IPS-NIHi7 (cell line): ENCODE measurements around the gene TAS2R7.
"Not testable (repeated sequence)": the region's sequence is repeated elsewhere in the genome, so short reads cannot be mapped to it uniquely, and the experiment has no call there.

Source experiments
- DNase-seq: peaks from one replicate; pipeline ENCODE4 v3.0.0; 2012; ENCODE audit warnings: mixed read lengths; ENCODE audit errors: extremely low spot score

Gene TAS2R7

GRCh38 chr12:10802587-10802986 is at the start of gene TAS2R7:
Gene TAS2R7, minus strand, starts transcription at chr12:10802627. Its CDS starts 57 bp downstream, at chr12:10802570.
- no peak for DNase-seq

- no peak for DNase-seq
Measured at GRCh38 chr12:10851243-10851858, 48.9 kb upstream of the TAS2R7 start.

- no peak for DNase-seq
Measured at GRCh38 chr12:10849425-10849878, 47.0 kb upstream of the TAS2R7 start, which contains the start of gene PRR4. Gene PRR4, minus strand, starts transcription at chr12:10849475. Its CDS starts 38 bp downstream, at chr12:10849437.

- DNase-seq = no peak
Measured at GRCh38 chr12:10847744-10848143, 45.3 kb upstream of the TAS2R7 start.

- DNase-seq = no peak
Measured at GRCh38 chr12:10842862-10843261, 40.4 kb upstream of the TAS2R7 start.

- DNase-seq = no peak
Measured at GRCh38 chr12:10838461-10838860, 36.0 kb upstream of the TAS2R7 start.

- no peak for DNase-seq
Measured at GRCh38 chr12:10829994-10830393, 27.6 kb upstream of the TAS2R7 start.

- no peak for DNase-seq
Measured at GRCh38 chr12:10826258-10826657, 23.8 kb upstream of the TAS2R7 start, which contains the start of gene TAS2R10. Gene TAS2R10, minus strand, starts transcription at chr12:10826358. Its CDS starts 89 bp downstream, at chr12:10826269.

GRCh38 chr12:10824957-10825356 is 22.5 kb upstream of the TAS2R7 start:
- DNase-seq = no peak

GRCh38 chr12:10811883-10812536 is 9.6 kb upstream of the TAS2R7 start:
- no peak for DNase-seq

GRCh38 chr12:10810068-10810467 is 7.6 kb upstream of the TAS2R7 start, which contains the start of gene TAS2R9:
Gene TAS2R9, minus strand, starts transcription at chr12:10810168. Its CDS starts 93 bp downstream, at chr12:10810075.
- DNase-seq = no peak

GRCh38 chr12:10807186-10807585 is 4.8 kb upstream of the TAS2R7 start, which contains the start of gene TAS2R8:
Gene TAS2R8, minus strand, starts transcription at chr12:10807286. Its CDS starts 306 bp downstream, at chr12:10806980.
- DNase-seq = no peak

GRCh38 chr12:10801741-10802140 is 686 bp downstream of the TAS2R7 start:
- peak; percentile 17 for DNase-seq

GRCh38 chr12:10794222-10794621 is 8.2 kb downstream of the TAS2R7 start:
- no peak for DNase-seq

GRCh38 chr12:10791769-10792168 is 10.7 kb downstream of the TAS2R7 start:
- DNase-seq = not testable (repeated sequence)

- no peak for DNase-seq
Measured at GRCh38 chr12:10783252-10783651, 19.2 kb downstream of the TAS2R7 start.

- no peak for DNase-seq
Measured at GRCh38 chr12:10779103-10779502, 23.3 kb downstream of the TAS2R7 start.

GRCh38 chr12:10771132-10771733 is 31.2 kb downstream of the TAS2R7 start:
- no peak for DNase-seq

- DNase-seq = no peak
Measured at GRCh38 chr12:10759657-10760056, 42.8 kb downstream of the TAS2R7 start.

- DNase-seq = no peak
Measured at GRCh38 chr12:10756194-10756593, 46.2 kb downstream of the TAS2R7 start.

- no peak for DNase-seq
Measured at GRCh38 chr12:10753059-10753458, 49.4 kb downstream of the TAS2R7 start.
